RCC 7860 (cell line): Measurements from ENCODE around the gene GRM4.

Experiments
- DNase-seq: peaks from one replicate; pipeline ENCODE4 v3.0.0-alpha.2; 2015; ENCODE audit warnings: low spot score
- FAIRE-seq: peaks from 2 replicates; lab custom pipeline; 2012; peaks lifted over from hg19 to GRCh38; lab: Jason Lieb, UNC

The GRM4 gene

DNA sequence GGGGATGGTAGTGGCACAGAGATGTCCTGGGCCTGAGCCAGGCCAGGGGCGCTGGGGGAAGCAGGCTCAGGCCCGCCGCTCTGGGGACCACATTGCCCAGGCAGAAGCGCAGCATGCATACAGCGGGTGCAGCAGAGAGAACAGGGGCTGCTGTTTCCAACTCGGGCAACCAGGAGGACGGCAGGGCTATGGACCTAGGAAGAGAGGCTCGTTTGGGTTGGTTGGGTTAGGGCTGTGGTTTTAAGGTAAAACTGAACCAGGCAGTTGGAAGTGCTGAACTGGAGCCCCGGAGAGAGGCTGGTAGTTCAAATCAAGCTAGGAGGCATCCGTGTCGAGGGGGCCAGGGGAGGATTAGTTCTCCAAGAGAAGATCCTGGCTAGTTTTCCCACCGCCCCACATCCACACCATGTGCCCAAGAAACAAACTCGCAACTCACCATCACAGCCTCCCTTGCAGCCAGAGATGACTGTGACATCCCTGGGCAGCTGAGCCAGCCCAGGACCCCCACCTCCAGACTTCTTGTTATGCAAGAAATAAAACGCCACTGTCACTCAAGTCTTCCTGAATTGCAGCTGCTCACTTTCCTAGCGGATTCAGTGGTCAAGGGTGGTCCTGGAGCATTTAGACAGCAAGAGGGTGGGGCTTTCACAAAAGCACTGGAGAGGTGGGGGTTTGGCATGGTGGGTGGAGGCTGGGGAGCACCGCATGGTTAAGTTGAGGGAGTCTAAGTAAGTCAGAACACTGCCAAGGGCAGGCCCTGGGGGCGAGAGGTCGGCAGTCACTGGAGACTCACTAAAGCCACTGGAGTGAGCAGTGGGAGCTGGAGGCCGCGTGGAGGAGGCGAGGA, 161.2 kb downstream of the GRM4 start:
- no peak for FAIRE-seq
- DNase-seq = no peak

DNA sequence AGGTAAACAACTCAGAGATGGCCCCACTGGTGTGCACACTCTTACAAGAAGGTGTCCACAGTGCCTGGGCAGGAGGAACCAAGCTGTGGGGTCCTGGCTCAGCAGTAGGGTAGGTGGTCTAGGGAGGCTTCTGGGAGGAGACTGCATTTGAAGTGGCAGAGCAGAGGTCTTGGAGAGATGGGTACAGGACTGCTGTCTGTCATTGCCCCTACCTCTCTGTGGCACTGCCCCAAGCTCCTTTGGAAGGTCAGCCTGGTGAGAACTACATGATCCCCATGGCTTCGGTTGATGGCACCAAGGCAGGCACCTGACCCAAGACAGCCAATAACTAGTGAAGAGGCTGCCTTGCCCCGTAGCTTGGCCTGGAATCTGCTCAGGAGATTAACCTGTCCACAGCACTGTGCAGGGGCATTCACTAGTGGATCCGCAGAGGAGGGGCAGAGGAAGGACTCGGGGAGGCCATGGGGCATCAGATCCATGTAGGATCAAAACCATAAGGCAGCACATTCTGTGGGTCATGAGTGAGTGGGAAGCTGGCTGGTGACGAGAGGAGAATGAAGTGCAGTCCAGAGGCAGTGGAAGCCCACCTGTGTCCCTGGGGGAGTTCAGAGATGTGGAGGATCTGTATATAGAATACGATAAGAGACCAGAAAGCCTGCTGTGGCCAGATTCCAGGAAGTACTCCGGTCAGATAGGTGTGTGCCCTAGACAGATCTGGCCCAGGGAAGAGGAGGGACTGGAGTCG, 162.0 kb downstream of the GRM4 start:
- FAIRE-seq = no peak

DNA sequence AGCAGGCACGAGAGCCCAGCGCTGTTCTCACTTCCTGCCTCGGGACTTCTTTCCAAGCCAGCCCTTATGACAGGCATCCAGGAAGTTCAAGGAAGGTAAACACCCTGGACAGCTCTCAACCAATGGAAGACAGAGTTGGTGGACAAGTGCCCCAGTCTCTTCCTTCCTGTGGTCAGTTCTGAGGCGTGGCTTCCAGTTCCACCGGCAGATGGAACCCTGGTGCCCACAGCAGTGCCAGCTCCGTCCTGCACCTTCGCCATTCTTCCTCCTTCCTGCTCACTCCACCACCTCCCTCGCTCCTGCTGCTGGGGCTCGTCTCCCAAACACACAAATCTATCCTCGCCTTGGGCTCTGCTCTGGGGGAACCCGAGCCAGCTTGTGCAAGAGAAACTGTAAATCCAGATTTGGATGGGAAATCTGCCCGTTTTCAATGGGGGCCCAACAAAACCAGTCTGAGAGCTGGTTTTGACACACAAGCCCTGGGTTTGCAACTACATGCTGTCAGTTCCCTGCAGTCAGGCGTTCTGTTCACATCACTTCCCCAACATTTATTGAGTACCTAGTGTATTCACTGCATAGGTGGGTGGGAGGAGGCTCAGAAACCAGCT, 162.7 kb downstream of the GRM4 start:
- FAIRE-seq (no peak), DNase-seq (no peak)

More for the DNA sequence above, 162.0 kb downstream of the GRM4 start:
- no peak for DNase-seq

DNA sequence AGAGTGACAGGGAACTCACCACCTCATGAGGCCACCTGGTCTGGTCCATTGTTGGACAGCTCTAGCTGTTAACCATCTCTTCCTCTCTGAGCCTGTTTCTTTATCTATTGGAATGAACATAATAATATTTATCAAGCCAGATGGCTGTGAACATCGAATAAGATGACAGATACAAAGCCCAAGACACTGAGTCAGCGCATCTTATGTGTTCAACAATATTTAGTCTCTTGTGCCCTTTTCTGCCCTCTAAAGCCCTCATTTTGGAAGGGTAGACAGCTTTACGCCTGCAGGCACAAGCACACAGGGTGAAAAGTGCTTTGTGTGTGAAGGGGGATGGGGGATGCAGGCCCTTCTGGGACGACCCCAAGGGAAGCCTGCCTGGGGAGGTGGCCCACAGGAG, 164.0 kb downstream of the GRM4 start:
- FAIRE-seq (no peak), DNase-seq (no peak)

DNA sequence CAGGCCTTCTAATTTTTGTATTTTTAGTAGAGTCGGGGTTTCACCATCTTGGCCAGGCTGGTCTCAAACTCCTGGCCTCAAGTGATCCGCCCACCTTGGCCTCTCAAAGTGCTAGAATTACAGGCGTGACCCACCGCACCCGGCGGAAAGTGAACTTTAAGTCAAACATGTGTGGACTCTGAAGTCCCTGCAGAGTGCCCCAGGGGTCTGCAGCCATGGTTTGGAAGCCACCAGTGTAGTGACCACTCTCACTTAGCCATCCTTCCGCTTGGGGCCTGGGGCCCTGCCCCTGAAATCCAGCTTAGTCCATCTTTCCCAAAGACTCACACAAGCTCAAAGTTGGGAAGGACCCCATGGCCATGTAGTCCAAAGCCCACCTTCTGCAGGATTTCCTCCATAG, 164.5 kb downstream of the GRM4 start:
- FAIRE-seq (no peak), DNase-seq (no peak)

DNA sequence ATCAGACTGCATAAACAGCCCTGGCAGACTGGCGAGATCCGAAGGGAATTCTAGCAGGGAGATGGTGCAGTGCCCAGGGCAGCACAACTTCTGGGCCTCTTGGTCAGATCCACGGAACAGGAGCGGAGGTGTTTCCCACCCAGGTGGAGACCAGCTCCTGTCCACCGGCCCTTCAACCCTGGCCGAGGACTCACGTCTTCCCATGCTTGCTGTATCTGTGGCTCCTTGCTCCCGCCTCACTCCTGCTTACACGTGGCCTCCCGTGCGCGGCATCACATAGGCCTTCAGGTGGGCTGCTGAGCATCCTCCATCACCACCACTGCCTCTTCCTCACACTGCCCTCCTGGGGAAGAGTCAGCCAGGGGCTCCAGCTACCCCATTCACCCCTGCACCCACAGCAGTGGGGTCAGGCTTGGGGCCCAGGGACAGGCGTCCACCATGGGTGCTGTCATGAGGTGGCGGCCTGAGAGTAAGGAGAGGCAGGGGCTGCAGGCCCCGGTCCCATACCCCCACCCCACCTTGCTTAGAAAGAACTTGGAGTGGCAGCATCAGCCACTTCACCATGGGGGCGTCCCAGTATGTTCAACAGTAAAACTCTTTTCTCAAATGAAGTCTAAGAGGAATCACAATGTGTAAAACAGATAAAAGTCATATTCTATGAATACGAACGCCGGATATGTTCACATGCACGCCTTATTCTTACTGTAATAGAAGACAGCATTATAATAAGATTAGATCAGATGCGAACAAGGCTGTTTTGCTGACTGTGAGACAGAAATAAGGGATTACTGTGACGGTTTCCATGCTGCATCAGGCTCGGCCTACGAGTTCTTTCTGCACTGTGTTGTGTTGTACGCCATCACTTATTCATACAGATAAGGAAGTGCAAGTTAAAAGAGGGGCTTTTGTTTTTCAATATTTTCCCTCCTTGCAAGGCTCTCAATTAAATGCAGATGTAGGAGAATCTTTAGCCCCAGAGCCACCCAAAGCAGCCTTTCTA, 165.4 kb downstream of the GRM4 start:
- DNase-seq = no peak
- FAIRE-seq = no peak

DNA sequence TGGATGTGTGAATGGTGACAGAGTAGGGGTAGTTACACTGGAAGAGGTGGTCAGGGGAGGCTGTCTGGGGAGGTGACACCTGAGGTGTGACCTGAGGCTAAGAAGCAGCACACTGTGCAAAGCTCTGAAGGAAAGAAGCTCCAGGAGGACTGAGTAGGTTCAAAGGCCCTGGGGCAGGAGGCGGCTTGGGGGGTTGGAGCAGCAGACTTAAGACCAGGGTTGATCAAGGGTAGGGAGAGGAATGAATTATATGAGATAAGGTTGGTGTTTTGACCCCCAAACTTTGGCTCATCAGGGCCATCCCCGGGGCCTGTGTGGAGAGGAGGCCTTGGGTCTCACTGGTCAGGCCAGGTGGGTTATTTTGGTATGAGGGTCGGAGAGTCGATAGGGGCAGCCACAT, 166.1 kb downstream of the GRM4 start:
- FAIRE-seq (no peak), DNase-seq (no peak)

DNA sequence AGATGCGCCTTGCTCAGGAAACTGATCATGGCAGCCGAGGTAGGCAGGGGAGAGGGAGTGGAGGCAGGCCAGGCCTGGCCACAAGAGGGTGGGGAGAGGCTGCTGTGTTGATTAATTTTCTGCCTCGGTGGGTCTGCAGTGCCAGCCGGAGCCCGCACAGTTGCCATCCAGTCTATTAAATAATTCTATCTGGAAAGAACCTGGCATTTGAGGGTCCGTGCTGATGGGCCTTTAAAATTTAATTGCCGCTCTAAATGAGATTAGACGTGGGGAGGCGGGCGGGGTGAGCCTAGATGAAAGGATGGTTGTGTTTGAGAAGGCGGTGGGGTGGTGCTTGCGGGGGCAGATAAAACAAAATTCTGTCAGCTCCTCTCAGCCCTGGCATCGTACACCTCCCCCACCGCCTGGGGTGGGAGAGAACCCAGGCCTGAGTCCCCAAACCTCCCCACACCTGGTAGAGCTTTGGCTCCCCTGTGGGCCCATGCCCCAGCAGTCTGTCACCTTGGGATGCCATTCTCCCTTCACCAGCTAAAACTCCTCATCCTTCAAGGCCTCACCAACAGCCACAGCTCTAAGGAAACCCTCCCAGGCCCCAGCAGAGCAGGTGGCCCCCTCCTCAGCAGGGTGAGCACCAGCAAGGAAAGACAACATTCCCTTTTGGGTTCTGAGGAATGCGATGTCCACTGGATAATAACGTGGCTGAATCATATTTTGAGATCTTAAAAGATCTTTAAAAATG, 167.3 kb downstream of the GRM4 start:
- DNase-seq (no peak), FAIRE-seq (no peak)

DNA sequence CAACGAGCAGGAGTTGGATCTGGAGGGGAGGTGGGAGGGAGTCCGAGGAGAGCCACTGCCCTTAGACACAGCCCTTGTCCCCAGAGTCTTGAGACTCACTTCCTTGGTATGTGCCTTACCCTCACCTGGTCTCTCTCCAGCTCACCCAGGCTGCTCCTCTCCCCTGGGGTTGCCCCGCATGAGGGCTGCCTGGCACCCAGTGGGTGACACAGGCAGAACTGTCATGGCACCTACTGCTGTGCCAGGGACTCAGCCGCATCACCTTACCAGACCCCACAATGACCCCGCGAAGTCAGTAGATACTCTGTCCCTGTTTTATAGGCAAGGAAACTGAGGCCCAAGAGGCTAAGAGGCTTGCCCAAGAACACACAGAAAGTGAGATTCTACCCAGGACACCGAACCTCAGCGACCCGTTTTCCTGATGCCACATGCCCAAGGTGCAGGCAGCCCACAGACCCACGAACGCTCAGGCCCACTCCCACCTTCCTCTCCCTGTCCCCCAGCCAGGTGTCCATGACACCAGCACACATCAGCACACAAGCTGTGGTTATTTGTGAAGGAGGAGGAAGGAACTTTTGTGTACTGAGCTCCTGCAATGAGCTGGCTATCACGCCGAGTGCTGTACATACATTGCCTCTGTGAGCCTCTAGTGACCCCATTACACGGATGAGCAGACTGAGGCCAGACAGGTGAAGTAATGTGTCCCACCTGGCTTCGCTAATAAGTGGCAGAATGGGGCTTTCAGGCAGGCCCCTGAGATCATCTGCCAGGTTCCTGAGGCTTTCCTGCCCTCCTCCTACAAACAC, 168.1 kb downstream of the GRM4 start:
- FAIRE-seq = no peak
- DNase-seq = no peak

DNA sequence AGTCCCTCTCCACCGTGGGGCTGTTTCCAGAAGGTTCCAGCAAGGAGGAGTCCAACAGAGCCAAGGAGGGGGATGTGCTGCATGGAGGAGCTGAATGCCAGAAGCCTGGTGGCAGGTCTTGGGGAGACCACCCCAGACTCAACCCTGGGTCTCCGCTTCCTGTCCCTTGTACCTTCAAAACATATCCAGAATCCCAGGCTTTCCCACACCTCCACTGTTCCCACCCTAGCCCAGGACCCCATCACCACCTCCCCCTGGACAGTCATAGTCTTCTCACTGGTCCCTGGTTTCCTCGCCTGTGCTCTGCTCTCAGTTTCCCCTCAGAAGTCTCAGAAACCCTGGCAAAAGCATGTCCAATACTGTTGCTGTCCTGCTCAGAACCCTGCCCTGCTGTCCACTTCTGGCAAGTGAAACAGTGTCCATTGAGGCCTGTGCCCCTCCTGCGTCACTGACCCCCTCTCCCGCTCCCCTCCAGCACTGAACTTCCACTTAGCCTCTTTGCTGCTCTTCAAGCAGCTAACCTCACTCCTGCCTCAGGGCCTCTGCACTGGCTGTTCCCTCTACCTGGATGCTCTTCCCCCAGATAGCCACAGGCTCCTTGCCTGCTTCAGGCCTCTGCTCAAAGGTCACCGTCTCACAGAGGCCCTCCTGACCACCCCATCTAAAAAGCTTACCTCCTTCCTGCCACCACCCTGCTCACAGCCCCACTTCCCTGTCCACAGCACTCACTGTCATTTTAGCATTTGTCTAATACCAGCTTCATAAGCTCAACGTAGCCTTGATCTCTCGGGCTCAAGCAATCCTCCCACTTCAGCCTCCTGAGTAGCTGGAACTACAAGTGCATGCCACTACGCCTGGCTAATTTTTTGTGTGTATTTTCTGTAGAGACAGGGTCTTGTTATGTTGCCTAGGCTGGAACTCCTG, 169.2 kb downstream of the GRM4 start:
- no peak for FAIRE-seq

DNA sequence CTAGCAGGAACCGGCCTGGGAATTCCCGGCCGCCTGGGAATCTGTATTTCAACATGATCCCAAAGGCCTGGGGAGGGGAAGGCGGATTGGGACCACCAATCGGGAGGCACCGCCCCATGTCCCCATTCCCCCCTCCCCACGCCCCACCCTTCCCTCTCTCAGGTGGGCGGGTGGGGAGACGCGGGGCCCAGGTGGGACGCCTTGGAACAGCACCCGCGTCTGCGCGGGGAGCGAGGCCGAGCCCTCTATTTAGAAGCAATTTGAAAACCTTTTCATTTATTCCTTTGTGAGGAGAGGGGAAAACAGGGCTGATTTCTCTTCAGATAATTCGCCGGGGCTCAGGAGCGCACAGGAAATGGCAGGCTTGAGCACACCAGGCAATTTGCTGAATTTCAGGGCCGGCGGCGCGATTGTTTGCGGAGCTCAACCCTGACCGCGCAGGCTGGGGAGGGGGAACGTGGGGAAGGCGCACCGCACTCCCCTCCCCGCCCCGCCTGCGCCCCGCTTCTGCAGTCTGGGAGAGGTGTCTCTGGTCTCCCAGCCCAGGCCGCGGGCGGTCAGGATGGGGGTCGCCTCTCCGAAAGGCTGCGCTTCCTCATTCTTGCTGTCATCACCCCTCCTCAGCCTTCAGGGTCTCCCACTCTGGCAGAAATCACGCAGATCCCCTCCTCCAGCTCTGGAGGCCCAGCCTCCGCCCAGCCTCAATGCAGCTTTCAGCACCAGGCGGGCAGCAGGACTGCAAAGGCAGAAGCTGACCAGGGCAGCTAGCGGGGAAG, 170.0 kb downstream of the GRM4 start:
- DNase-seq (no peak), FAIRE-seq (no peak)

More for the DNA sequence above, 169.2 kb downstream of the GRM4 start:
- DNase-seq = no peak

DNA sequence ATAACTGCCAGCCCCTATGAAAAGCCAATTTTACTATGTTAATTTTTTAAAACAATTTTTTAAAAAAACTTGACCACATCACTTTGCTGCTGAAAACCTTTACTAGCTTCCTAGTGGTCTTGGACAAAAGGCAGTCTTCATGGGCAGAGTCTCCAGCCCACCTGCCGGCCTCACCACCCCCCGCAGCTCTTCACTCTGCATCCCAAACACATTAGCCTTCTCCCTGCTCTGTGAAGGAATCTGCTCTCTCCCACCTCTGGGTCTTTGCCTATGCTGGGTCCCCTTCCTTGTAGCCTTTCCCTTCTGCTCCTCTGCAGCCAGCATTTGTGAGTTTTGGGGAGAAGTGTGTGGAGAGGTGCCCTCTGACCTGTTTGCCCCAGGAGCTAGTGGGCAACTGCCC, 171.4 kb downstream of the GRM4 start:
- DNase-seq (no peak), FAIRE-seq (no peak)

DNA sequence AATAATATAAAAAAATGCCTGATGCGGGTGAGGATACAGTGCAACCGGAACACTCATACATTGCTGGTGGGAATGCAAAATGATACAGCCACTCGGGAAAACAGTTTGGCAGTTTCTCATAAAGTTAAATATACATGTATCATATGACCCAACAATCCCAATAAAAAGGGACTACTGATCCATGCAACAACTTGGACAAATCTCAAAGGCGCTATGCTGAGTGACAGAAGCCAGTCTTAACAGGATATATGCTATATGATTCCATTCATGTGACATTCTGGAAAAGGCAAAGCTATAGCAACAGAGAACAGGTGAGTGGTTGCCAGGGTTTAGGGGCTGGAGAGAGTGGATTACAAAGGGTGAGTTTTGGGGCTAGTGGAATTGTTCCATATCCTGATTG, 171.9 kb downstream of the GRM4 start:
- no peak for FAIRE-seq
- DNase-seq = no peak

DNA sequence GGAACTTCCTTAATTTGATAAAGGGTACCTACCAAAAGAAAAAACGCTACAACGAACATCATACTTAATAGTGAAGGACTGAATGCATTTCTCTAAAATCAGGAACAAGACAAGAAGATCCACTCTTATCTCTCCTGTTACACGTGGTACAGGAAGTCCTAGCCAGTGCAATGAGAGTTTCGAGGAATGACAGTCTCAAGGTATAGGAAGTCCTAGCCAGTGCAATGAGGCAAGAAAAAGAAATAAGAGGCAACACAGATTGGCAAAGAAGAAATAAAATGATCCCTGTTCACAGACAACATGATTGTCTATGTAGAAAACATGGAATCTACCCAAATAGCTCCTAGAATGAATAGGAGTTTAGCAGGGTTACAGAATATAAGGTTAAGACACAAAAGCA, 174.3 kb downstream of the GRM4 start:
- FAIRE-seq = no peak
- DNase-seq = no peak
